Astrocyte (in vitro differentiated cells and primary cell): Measurements from ENCODE around the gene AGGF1. TPM values are rescaled to one million over a fixed set of nuclear protein-coding genes. Genes with fewer than 3 reads are reported as not detected.
"Not testable (repeated sequence)": the region's sequence is repeated elsewhere in the genome, so short reads cannot be mapped to it uniquely, and the experiment has no call there.

Experiments
- DNase-seq: peaks from one replicate; pipeline ENCODE4 v3.0.0-alpha.2; 2010; ENCODE audit warnings: low read depth
- FAIRE-seq: peaks from 2 replicates; lab custom pipeline; 2011; peaks lifted over from hg19 to GRCh38; lab: Jason Lieb, UNC
- H2AFZ ChIP-seq: 2 replicates; pipeline ENCODE4 v1.6.0; 2012; ENCODE audit warnings: low read depth, low read length, inconsistent platforms
- H3K27ac ChIP-seq: 2 replicates; pipeline ENCODE4 v1.5.1; 2011; ENCODE audit warnings: low read depth, low read length, inconsistent platforms
- H3K27me3 ChIP-seq: 2 replicates; pipeline ENCODE4 v1.6.0; 2011; ENCODE audit warnings: low read length, inconsistent platforms; ENCODE audit not compliant: insufficient read depth
- H3K36me3 ChIP-seq: 2 replicates; pipeline ENCODE4 v1.5.1; 2011; ENCODE audit warnings: low read length, inconsistent platforms; ENCODE audit not compliant: insufficient read depth
- H3K4me1 ChIP-seq: 2 replicates; pipeline ENCODE4 v1.5.1; 2011; ENCODE audit warnings: low read length, inconsistent platforms; ENCODE audit not compliant: insufficient read depth
- H3K4me2 ChIP-seq: 2 replicates; pipeline ENCODE4 v1.6.0; 2012; ENCODE audit warnings: low read length, inconsistent platforms
- H3K4me3 ChIP-seq: 2 replicates; pipeline ENCODE4 v1.5.1; 2011; ENCODE audit warnings: low read depth, mild to moderate bottlenecking, low read length, inconsistent platforms; ENCODE audit not compliant: insufficient read depth
- H3K79me2 ChIP-seq: 2 replicates; pipeline ENCODE4 v1.6.0; 2012; ENCODE audit warnings: mild to moderate bottlenecking, low read length, inconsistent platforms; ENCODE audit not compliant: insufficient read depth
- H3K9ac ChIP-seq: 2 replicates; pipeline ENCODE4 v1.6.0; 2012; ENCODE audit warnings: mild to moderate bottlenecking, low read length, inconsistent platforms
- H3K9me3 ChIP-seq: 2 replicates; pipeline ENCODE4 v1.5.1; 2012; ENCODE audit warnings: low read depth, mild to moderate bottlenecking, low read length, inconsistent platforms; ENCODE audit not compliant: insufficient read depth
- H4K20me1 ChIP-seq: 2 replicates; pipeline ENCODE4 v1.6.0; 2012; ENCODE audit warnings: low read length, inconsistent platforms; ENCODE audit not compliant: insufficient read depth
- H3K27ac Mint-ChIP-seq: one replicate; pipeline ENCODE4 v1.8.0; 2021; ENCODE audit warnings: mild to moderate bottlenecking, mixed read lengths; ENCODE audit not compliant: unreplicated experiment
- H3K27me3 Mint-ChIP-seq: one replicate; pipeline ENCODE4 v1.8.0; 2021; ENCODE audit warnings: low read depth, mixed read lengths; ENCODE audit not compliant: unreplicated experiment
- H3K36me3 Mint-ChIP-seq: one replicate; pipeline ENCODE4 v1.8.0; 2021; ENCODE audit warnings: low read depth, mixed read lengths; ENCODE audit not compliant: unreplicated experiment
- H3K4me1 Mint-ChIP-seq: one replicate; pipeline ENCODE4 v1.8.0; 2021; ENCODE audit warnings: low read depth, mixed read lengths; ENCODE audit not compliant: unreplicated experiment
- H3K4me3 Mint-ChIP-seq: one replicate; pipeline ENCODE4 v1.8.0; 2021; ENCODE audit warnings: mild to moderate bottlenecking, moderate library complexity, mixed read lengths; ENCODE audit not compliant: unreplicated experiment
- H3K9me3 Mint-ChIP-seq: one replicate; pipeline ENCODE4 v1.8.0; 2021; ENCODE audit warnings: mild to moderate bottlenecking, mixed read lengths; ENCODE audit not compliant: unreplicated experiment
- CTCF ChIP-seq: IDR thresholded peaks from 2 replicates; pipeline ENCODE4 v1.5.1; 2011; ENCODE audit warnings: low read depth, mild to moderate bottlenecking, inconsistent platforms, low read length, moderate library complexity; ENCODE audit not compliant: insufficient read depth
- EZH2 ChIP-seq: IDR thresholded peaks from 2 replicates; pipeline ENCODE4 v1.6.1; 2012; ENCODE audit warnings: mild to moderate bottlenecking, low read length, inconsistent platforms; ENCODE audit not compliant: insufficient read depth
- total RNA-seq: library from RNA; stranded (reverse); gene quantifications from 2 replicates; pipeline ENCODE4 v1.2.1, GENCODE V29; 2021

Gene AGGF1
- total RNA-seq, 1 donor from 2014 or later = 18.2 TPM

GRCh38 chr5:76990899-76991459 is 39.2 kb upstream of the AGGF1 start:
- Histone ChIP-seq H2AFZ (no peak overlapping the region), H3K4me3 (no peak overlapping the region), H3K9me3 (no peaks in the 10 kb centered on the region), H3K36me3 (no peaks in the 10 kb centered on the region), H3K9ac (no peak overlapping the region), H3K27ac (no peak overlapping the region), H3K4me1 (no peaks in the 10 kb centered on the region), H3K4me2 (no peak overlapping the region), H3K27me3 (no peaks in the 10 kb centered on the region), H3K79me2 (no peaks in the 10 kb centered on the region), H4K20me1 (no peaks in the 10 kb centered on the region)
- Mint-ChIP-seq H3K27me3 (no peaks in the 10 kb centered on the region), H3K9me3 (peaks cover 12% of the 10 kb centered on the region), H3K36me3 (peaks cover 2% of the 10 kb centered on the region), H3K4me3 (no peak overlapping the region), H3K27ac (no peak overlapping the region), H3K4me1 (no peaks in the 10 kb centered on the region)
- no peak for DNase-seq
- TF ChIP-seq CTCF = no peak
- no peak for TF ChIP-seq EZH2
- no peak for FAIRE-seq

GRCh38 chr5:76993436-76993835 is 36.8 kb upstream of the AGGF1 start:
- not testable (repeated sequence) for H3K9me3 ChIP-seq, FAIRE-seq, DNase-seq, H3K4me1 Mint-ChIP-seq, H3K36me3 Mint-ChIP-seq, H3K4me1 ChIP-seq, H3K36me3 ChIP-seq, H3K27me3 ChIP-seq, H4K20me1 ChIP-seq, H3K9me3 Mint-ChIP-seq, H3K4me2 ChIP-seq, H3K9ac ChIP-seq, H3K4me3 Mint-ChIP-seq, H3K27me3 Mint-ChIP-seq, H3K27ac ChIP-seq, H3K27ac Mint-ChIP-seq, H3K79me2 ChIP-seq, H3K4me3 ChIP-seq, H2AFZ ChIP-seq

GRCh38 chr5:76994337-76994736 is 35.9 kb upstream of the AGGF1 start:
- no peaks in the 10 kb centered on the region for H3K79me2 ChIP-seq
- no peaks in the 10 kb centered on the region for H3K4me1 ChIP-seq
- no peak for FAIRE-seq

GRCh38 chr5:76998251-76998650 is 32.0 kb upstream of the AGGF1 start:
- H3K36me3 ChIP-seq, H4K20me1 ChIP-seq, H3K27me3 Mint-ChIP-seq, H3K9ac ChIP-seq, H3K27ac Mint-ChIP-seq, H3K4me2 ChIP-seq, H2AFZ ChIP-seq, H3K79me2 ChIP-seq, H3K27me3 ChIP-seq, H3K4me3 Mint-ChIP-seq, H3K36me3 Mint-ChIP-seq, DNase-seq, H3K4me3 ChIP-seq, FAIRE-seq, H3K9me3 ChIP-seq, H3K27ac ChIP-seq, H3K9me3 Mint-ChIP-seq, H3K4me1 ChIP-seq: not testable (repeated sequence)
- H3K4me1 Mint-ChIP-seq = peaks cover 12% of the 10 kb centered on the region

More at GRCh38 chr5:76994337-76994736, 35.9 kb upstream of the AGGF1 start:
- no peaks in the 10 kb centered on the region for H3K27me3 Mint-ChIP-seq
- Histone ChIP-seq H3K27me3 (no peaks in the 10 kb centered on the region), H4K20me1 (no peaks in the 10 kb centered on the region), H3K4me3 (no peak overlapping the region), H3K4me2 (no peak overlapping the region), H3K9ac (no peak overlapping the region), H2AFZ (no peak overlapping the region), H3K27ac (no peak overlapping the region), H3K36me3 (no peaks in the 10 kb centered on the region), H3K9me3 (no peaks in the 10 kb centered on the region)
- no peaks in the 10 kb centered on the region for H3K36me3 Mint-ChIP-seq
- TF ChIP-seq EZH2 (no peak), CTCF (no peak)
- DNase-seq = no peak
- peaks cover 6% of the 10 kb centered on the region for H3K9me3 Mint-ChIP-seq
- peaks cover 2% of the 10 kb centered on the region for H3K4me1 Mint-ChIP-seq
- H3K4me3 Mint-ChIP-seq = no peak overlapping the region
- no peak overlapping the region for H3K27ac Mint-ChIP-seq
